ENCODE results near the gene ARFRP1.

ARFRP1 gene

GRCh38 chr20:63693083-63693732 lies 14.6 kb downstream of the ARFRP1 start:
- no peak overlapping the region for H3K4me3 ChIP-seq (ENCODE audit: low read depth, low read length)
- POLR2A ChIA-PET: interaction anchor here (2.7 kb wide), 1 partner anchor 11 kb away, joined by 12 read pairs; no protein-coding TSS in a partner anchor
- no peak for DNase-seq (ENCODE audit: low read depth, low spot score)
- no peak for TF ChIP-seq CTCF (IDR thresholded peaks at IDR 0.05; ENCODE audit: insufficient read depth, low read length, missing control alignments)
- CTCF ChIA-PET: no interaction called here

GRCh38 chr20:63692436-63693082 lies 15.2 kb downstream of the ARFRP1 start:
- DNase-seq (ENCODE audit: low read depth, low spot score): no peak
- POLR2A ChIA-PET: interaction anchor here (2.7 kb wide), 1 partner anchor 10 kb away, joined by 12 read pairs; no protein-coding TSS in a partner anchor
- TF ChIP-seq CTCF (IDR thresholded peaks at IDR 0.05; ENCODE audit: insufficient read depth, low read length, missing control alignments): no peak
- CTCF ChIA-PET: no interaction called here
- H3K4me3 ChIP-seq (ENCODE audit: low read depth, low read length): no peak overlapping the region

GRCh38 chr20:63691711-63692435 lies 15.9 kb downstream of the ARFRP1 start:
- H3K4me3 ChIP-seq (ENCODE audit: low read depth, low read length): no peak overlapping the region
- ChIA-PET POLR2A (interaction anchor here (2.7 kb wide), 1 partner anchor 9 kb away, joined by 12 read pairs; no protein-coding TSS in a partner anchor), CTCF (no interaction called here)
- no peak for TF ChIP-seq CTCF (IDR thresholded peaks at IDR 0.05; ENCODE audit: insufficient read depth, low read length, missing control alignments)
- DNase-seq (ENCODE audit: low read depth, low spot score): no peak

GRCh38 chr20:63690898-63691710 lies 16.7 kb downstream of the ARFRP1 start:
- ChIA-PET POLR2A (interaction anchor here (2.7 kb wide), 1 partner anchor 9 kb away, joined by 12 read pairs; no protein-coding TSS in a partner anchor), CTCF (no interaction called here)
- no peak overlapping the region for H3K4me3 ChIP-seq (ENCODE audit: low read depth, low read length)
- TF ChIP-seq CTCF (IDR thresholded peaks at IDR 0.05; ENCODE audit: insufficient read depth, low read length, missing control alignments): no peak
- DNase-seq (ENCODE audit: low read depth, low spot score): no peak

GRCh38 chr20:63690003-63690897 lies 17.5 kb downstream of the ARFRP1 start:
- ChIA-PET CTCF (no interaction called here), POLR2A (interaction anchor here (2.7 kb wide), 1 partner anchor 8 kb away, joined by 12 read pairs; no protein-coding TSS in a partner anchor)
- TF ChIP-seq CTCF (IDR thresholded peaks at IDR 0.05; ENCODE audit: insufficient read depth, low read length, missing control alignments): no peak
- H3K4me3 ChIP-seq (ENCODE audit: low read depth, low read length): no peak overlapping the region
- no peak for DNase-seq (ENCODE audit: low read depth, low spot score)

All from AG04449 (cell line).